Activated T-helper 9 cell treated with anti-CD3 and anti-CD28 coated beads, Interleukin-2, amount 50 U/mL, for 16 hours (primary cell): ENCODE results near the gene VAV2.

Experiments used
- DNase-seq: peaks from one replicate; pipeline ENCODE4 v3.0.0-alpha.2; 2020; ENCODE audit warnings: low read depth

VAV2 gene

GRCh38 chr9:133726401-133727276 lies 265.5 kb downstream of the VAV2 start:
- DNase-seq: peak; percentile 27

GRCh38 chr9:133725886-133726285 lies 266.2 kb downstream of the VAV2 start:
- no peak for DNase-seq

- DNase-seq: no peak
These were observed 273.4 kb downstream of the VAV2 start for GRCh38 chr9:133718563-133719315.

- DNase-seq: no peak
These were observed 274.8 kb downstream of the VAV2 start for GRCh38 chr9:133717113-133718031.

- no peak for DNase-seq
These were observed 275.5 kb downstream of the VAV2 start for GRCh38 chr9:133716564-133717112.

GRCh38 chr9:133715866-133716563 lies 276.1 kb downstream of the VAV2 start:
- DNase-seq: no peak

- no peak for DNase-seq
These were observed 276.7 kb downstream of the VAV2 start for GRCh38 chr9:133715295-133715865.

- DNase-seq: no peak
These were observed 277.4 kb downstream of the VAV2 start for GRCh38 chr9:133714606-133715294.

- DNase-seq: no peak
These were observed 278.1 kb downstream of the VAV2 start for GRCh38 chr9:133713960-133714495.

GRCh38 chr9:133713150-133713959 lies 278.8 kb downstream of the VAV2 start:
- no peak for DNase-seq

GRCh38 chr9:133712221-133713100 lies 279.7 kb downstream of the VAV2 start:
- DNase-seq: no peak
